Neural crest cell (in vitro differentiated cells): Measurements from ENCODE around the gene CASZ1. TPM values are rescaled to one million over a fixed set of nuclear protein-coding genes. Genes with fewer than 3 reads are reported as not detected.

Source experiments
- DNase-seq: peaks from one replicate; pipeline ENCODE4 v3.0.0; 2021; ENCODE audit warnings: low read depth, mixed read lengths, low spot score
- H3K27ac Mint-ChIP-seq: one replicate; pipeline ENCODE4 v1.8.0; 2021; ENCODE audit warnings: mild to moderate bottlenecking, mixed read lengths; ENCODE audit not compliant: unreplicated experiment
- H3K27me3 Mint-ChIP-seq: 2 replicates; pipeline ENCODE4 v1.8.0; 2021; ENCODE audit warnings: low read depth, mild to moderate bottlenecking, mixed read lengths
- H3K36me3 Mint-ChIP-seq: 2 replicates; pipeline ENCODE4 v1.8.0; 2021; ENCODE audit warnings: low read depth, mild to moderate bottlenecking, mixed read lengths
- H3K4me1 Mint-ChIP-seq: 2 replicates; pipeline ENCODE4 v1.8.0; 2021; ENCODE audit warnings: mixed read lengths
- H3K4me3 Mint-ChIP-seq: one replicate; pipeline ENCODE4 v1.8.0; 2021; ENCODE audit warnings: mild to moderate bottlenecking, mixed read lengths
- H3K9me3 Mint-ChIP-seq: 2 replicates; pipeline ENCODE4 v1.8.0; 2021; ENCODE audit warnings: mixed read lengths
- total RNA-seq: library from RNA; stranded (reverse); gene quantifications from 2 replicates; pipeline ENCODE4 v1.2.1, GENCODE V29; 2021
- TF ChIP-seq, protein P1 (sequence below): fragments of 200-600 bp; sonication (generic); conservative IDR thresholded peaks from 2 replicates; pipeline ENCODE4 v1.5.0; 2021; ENCODE audit warnings: antibody characterized with exemption, mild to moderate bottlenecking

The CASZ1 gene
- total RNA-seq, 1 donor from 2014 or later: 2.6 TPM

DNA sequence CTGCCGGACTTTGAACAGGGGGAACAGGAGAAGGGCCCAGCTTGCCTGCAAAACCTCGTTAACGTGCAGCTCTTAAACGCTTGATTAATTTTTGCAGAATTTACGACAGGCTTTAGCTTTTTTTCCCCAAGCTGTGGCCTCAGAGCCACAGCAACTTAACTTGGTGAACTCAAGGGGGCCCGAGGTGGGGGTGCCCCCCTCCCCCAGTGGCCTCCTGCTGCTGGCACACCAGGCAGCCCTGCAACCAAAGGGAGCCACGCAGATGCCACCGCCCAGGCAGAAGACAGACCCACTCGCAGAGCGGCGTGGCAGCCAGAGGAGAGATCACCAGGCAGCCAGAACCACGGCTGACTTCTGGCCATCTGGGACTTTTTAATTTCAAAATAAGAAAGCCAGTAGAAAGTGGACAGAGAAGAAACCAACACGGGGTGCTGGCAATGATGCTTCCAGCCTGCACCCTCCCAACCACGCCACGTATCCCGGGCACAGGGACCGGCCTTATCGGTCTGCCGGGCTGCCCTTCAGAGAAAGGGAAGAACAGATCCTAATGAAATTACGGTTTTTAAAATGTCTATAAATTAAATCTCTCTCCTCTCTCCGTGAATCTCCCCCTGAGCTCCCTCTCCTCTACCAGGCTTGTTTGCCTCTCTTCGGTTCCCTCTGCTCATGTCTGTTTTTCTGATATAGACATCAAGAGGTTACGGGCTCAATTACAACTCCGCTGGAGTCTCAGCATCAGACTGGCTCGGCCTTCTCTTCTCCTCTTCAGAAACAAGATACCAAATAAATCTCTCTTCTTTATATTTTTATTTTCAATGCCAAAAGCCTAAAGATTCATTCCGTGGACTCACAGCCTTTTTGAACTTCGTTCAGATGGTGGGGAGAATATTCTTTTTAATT, 6.4 kb downstream of the CASZ1 start:
- peaks cover 3% of the 10 kb centered on the region for H3K27me3 Mint-ChIP-seq
- TF ChIP-seq, protein P1, sequence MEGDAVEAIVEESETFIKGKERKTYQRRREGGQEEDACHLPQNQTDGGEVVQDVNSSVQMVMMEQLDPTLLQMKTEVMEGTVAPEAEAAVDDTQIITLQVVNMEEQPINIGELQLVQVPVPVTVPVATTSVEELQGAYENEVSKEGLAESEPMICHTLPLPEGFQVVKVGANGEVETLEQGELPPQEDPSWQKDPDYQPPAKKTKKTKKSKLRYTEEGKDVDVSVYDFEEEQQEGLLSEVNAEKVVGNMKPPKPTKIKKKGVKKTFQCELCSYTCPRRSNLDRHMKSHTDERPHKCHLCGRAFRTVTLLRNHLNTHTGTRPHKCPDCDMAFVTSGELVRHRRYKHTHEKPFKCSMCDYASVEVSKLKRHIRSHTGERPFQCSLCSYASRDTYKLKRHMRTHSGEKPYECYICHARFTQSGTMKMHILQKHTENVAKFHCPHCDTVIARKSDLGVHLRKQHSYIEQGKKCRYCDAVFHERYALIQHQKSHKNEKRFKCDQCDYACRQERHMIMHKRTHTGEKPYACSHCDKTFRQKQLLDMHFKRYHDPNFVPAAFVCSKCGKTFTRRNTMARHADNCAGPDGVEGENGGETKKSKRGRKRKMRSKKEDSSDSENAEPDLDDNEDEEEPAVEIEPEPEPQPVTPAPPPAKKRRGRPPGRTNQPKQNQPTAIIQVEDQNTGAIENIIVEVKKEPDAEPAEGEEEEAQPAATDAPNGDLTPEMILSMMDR: no peak

DNA sequence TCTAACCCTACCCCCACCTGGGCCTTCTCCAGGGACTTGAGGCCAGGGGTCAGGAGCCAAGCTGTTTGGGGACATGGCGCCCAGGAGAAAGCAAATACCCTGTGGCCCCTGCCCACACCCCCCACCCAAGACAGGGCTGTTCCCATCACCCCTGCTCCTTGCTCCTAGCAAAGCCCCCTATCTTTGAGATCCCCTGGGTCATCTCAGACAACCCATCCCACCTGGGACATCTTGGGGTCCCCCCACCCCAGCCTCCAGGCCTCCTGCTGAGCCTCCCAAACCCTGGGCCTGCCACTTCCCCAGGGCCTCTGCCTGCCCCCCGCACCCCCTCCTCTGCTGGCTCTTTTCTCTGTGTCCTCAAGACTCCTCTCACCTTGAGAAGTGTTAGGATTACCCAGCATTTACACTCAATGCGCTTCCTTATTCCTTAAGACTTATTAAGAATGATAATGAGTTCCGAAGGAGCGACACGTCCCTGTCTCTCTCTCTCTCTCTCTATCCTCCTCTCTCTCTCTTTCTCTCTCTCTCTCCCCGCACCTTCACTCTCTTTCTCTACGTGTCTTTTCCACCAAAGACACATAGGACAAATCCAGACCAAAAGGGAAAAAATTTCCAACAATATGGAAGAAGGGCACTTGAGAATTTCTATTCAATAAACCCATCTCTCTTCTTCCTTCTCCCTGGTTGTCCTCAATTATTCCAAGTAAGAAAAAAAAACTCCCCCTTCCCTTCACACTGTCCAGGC, 7.2 kb downstream of the CASZ1 start:
- peaks cover 10% of the 10 kb centered on the region for H3K4me1 Mint-ChIP-seq
- no peaks in the 10 kb centered on the region for H3K36me3 Mint-ChIP-seq
- H3K27ac Mint-ChIP-seq: no peak overlapping the region
- TF ChIP-seq, protein P1: no peak
- DNase-seq: no peak
- H3K27me3 Mint-ChIP-seq: peaks cover 12% of the 10 kb centered on the region
- H3K4me3 Mint-ChIP-seq: no peak overlapping the region
- H3K9me3 Mint-ChIP-seq: no peaks in the 10 kb centered on the region

More for the DNA sequence above, 6.4 kb downstream of the CASZ1 start:
- H3K4me1 Mint-ChIP-seq: peaks cover 12% of the 10 kb centered on the region
- H3K27ac Mint-ChIP-seq: no peak overlapping the region
- H3K4me3 Mint-ChIP-seq: no peak overlapping the region
- H3K36me3 Mint-ChIP-seq: no peaks in the 10 kb centered on the region
- no peak for DNase-seq
- no peaks in the 10 kb centered on the region for H3K9me3 Mint-ChIP-seq

DNA sequence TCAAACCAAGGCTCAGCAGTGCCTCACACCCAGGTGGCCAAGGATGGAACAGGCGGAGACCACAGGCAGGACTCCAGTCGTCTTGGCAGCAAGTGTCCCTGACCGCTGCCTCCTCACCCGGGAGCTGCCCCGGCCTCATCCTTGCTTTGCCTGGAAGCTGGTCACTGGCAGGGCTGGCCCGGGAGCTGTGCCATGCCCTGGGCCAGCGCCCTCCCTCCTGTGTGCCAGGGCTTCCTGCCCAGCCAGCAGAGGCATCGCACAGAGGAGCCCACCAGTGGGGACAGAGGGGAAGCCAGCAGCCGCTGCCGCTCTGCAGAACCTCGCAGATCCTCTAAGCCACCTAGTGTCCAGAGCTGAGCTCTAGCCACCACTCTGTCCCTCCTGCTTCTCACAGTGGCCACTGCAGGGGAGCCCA, 7.8 kb downstream of the CASZ1 start:
- no peaks in the 10 kb centered on the region for H3K9me3 Mint-ChIP-seq
- DNase-seq: no peak
- TF ChIP-seq, protein P1: peak; percentile 46
- H3K4me1 Mint-ChIP-seq: peaks cover 6% of the 10 kb centered on the region
- peaks cover 17% of the 10 kb centered on the region for H3K27me3 Mint-ChIP-seq
- H3K27ac Mint-ChIP-seq: no peak overlapping the region
- H3K4me3 Mint-ChIP-seq: no peak overlapping the region
- H3K36me3 Mint-ChIP-seq: no peaks in the 10 kb centered on the region

DNA sequence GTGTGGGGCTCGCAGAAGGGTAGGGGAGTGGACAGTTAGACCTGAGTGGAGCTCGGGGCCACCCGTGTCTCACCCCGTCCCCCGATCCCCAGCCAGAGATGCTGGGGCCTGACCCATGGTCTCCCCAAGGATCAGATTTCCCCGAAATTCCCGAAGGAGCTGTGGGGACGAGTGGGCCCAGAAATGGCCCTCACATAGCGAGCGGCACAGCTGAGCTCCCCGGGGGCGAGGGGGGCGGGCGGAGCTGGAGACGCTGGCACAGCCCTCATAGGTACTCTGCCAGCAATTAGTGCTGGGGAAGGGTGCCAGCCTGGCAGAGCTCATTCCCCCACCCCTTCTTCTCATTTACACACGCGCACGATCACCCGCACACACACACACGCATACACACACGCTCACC, 9.2 kb downstream of the CASZ1 start:
- Mint-ChIP-seq H3K4me1 (no peaks in the 10 kb centered on the region), H3K27ac (no peak overlapping the region), H3K4me3 (no peak overlapping the region), H3K27me3 (peaks cover 23% of the 10 kb centered on the region), H3K9me3 (no peaks in the 10 kb centered on the region), H3K36me3 (no peaks in the 10 kb centered on the region)
- TF ChIP-seq, protein P1: no peak
- no peak for DNase-seq

DNA sequence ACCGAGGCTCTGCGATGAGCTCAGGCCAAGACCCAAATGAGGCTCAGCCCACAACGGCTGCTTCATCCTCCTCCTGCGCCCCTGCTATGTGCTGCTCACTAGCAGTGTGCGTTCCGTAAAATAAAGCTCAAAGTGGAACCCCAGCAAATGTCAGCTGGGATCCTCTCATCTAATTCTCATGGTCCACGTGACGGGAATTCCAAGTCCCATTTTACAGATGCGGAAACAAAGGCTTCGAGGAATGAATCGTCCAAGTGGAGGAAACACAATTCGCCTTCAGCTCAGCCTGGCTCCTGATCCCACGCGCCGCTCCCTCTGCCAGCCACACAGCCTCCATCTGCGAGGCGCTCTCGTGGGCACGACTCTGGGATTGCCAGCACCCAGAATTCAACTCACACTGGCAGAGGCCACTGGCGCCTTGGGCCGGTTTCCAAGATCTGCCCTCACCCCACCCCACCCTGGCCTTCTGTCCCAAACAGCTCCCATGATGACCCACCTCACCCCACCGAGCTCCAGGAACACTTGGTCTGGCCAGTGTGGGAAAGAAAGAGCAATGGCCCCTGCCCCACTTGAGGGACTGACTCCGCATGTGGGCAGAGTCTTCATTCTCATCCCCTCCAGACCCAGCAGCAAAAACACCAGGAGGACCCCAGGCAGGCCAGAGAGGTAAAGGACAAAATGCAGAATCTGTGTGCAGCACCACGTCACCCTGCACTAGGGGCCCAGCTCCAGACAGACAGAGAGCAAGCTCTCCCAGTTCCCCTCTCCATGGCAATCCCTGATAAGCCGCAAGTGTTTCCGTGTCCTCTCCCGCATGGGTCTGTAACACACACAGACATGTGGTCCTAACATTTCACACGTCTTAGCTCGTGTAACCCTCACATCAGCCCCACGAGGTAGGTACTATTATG, 10.5 kb downstream of the CASZ1 start:
- H3K9me3 Mint-ChIP-seq: no peaks in the 10 kb centered on the region
- DNase-seq: no peak
- no peak overlapping the region for H3K4me3 Mint-ChIP-seq
- TF ChIP-seq, protein P1: no peak
- H3K4me1 Mint-ChIP-seq: no peaks in the 10 kb centered on the region
- no peak overlapping the region for H3K27ac Mint-ChIP-seq
- peaks cover 30% of the 10 kb centered on the region for H3K27me3 Mint-ChIP-seq
- no peaks in the 10 kb centered on the region for H3K36me3 Mint-ChIP-seq
